HG03442 (cell line): Measurements from ENCODE around the gene AGMO.
A peak's percentile ranks its signal among the peaks of the same experiment; 100 is the strongest.
"Not testable (repeated sequence)": the region's sequence is repeated elsewhere in the genome, so short reads cannot be mapped to it uniquely, and the experiment has no call there.

Source experiments
- ATAC-seq: cut with Tn5 transposase; IDR thresholded peaks from one replicate; pipeline ENCODE4 v1.9.1; 2021; ENCODE audit warnings: mild to moderate bottlenecking, moderate library complexity; ENCODE audit not compliant: unreplicated experiment

The AGMO gene

GRCh38 chr7:15330943-15331342, 230.9 kb downstream of the AGMO start:
- ATAC-seq, result no peak

GRCh38 chr7:15327001-15327400, 234.8 kb downstream of the AGMO start:
- ATAC-seq, result no peak

GRCh38 chr7:15326044-15326644, 235.7 kb downstream of the AGMO start:
- no peak for ATAC-seq

GRCh38 chr7:15323550-15323949, 238.3 kb downstream of the AGMO start:
- ATAC-seq, result no peak

- ATAC-seq, result no peak
Measured at GRCh38 chr7:15317215-15317614, 244.6 kb downstream of the AGMO start.

GRCh38 chr7:15315678-15316077, 246.1 kb downstream of the AGMO start:
- ATAC-seq, result no peak

GRCh38 chr7:15314922-15315321, 246.9 kb downstream of the AGMO start:
- no peak for ATAC-seq

GRCh38 chr7:15313361-15313760, 248.5 kb downstream of the AGMO start:
- no peak for ATAC-seq

- ATAC-seq, result no peak
Measured at GRCh38 chr7:15309872-15310271, 251.9 kb downstream of the AGMO start.

GRCh38 chr7:15308821-15309220, 253.0 kb downstream of the AGMO start:
- no peak for ATAC-seq

GRCh38 chr7:15306296-15306695, 255.5 kb downstream of the AGMO start:
- no peak for ATAC-seq

GRCh38 chr7:15305002-15305600, 256.7 kb downstream of the AGMO start:
- peak; percentile 81 for ATAC-seq

GRCh38 chr7:15303357-15303756, 258.5 kb downstream of the AGMO start:
- no peak for ATAC-seq

GRCh38 chr7:15300986-15301385, 260.8 kb downstream of the AGMO start:
- ATAC-seq, result not testable (repeated sequence)

GRCh38 chr7:15292138-15292537, 269.7 kb downstream of the AGMO start:
- no peak for ATAC-seq

GRCh38 chr7:15291699-15292098, 270.1 kb downstream of the AGMO start:
- no peak for ATAC-seq

- ATAC-seq, result no peak
Measured at GRCh38 chr7:15288741-15289140, 273.1 kb downstream of the AGMO start.

GRCh38 chr7:15284396-15284795, 277.4 kb downstream of the AGMO start:
- ATAC-seq, result no peak

- ATAC-seq, result no peak
Measured at GRCh38 chr7:15280078-15280733, 281.6 kb downstream of the AGMO start.

GRCh38 chr7:15279640-15280039, 282.2 kb downstream of the AGMO start:
- ATAC-seq, result no peak

- no peak for ATAC-seq
Measured at GRCh38 chr7:15257689-15258088, 304.1 kb downstream of the AGMO start.

GRCh38 chr7:15252181-15252580, 309.6 kb downstream of the AGMO start:
- ATAC-seq, result no peak
